HG02852 (cell line): ENCODE results near the gene GABRP.

Experiments
- ATAC-seq: cut with Tn5 transposase; IDR thresholded peaks from one replicate; pipeline ENCODE4 v1.9.1; 2021; ENCODE audit warnings: mild to moderate bottlenecking, moderate library complexity; ENCODE audit not compliant: unreplicated experiment

GABRP gene, protein sequence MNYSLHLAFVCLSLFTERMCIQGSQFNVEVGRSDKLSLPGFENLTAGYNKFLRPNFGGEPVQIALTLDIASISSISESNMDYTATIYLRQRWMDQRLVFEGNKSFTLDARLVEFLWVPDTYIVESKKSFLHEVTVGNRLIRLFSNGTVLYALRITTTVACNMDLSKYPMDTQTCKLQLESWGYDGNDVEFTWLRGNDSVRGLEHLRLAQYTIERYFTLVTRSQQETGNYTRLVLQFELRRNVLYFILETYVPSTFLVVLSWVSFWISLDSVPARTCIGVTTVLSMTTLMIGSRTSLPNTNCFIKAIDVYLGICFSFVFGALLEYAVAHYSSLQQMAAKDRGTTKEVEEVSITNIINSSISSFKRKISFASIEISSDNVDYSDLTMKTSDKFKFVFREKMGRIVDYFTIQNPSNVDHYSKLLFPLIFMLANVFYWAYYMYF

DNA sequence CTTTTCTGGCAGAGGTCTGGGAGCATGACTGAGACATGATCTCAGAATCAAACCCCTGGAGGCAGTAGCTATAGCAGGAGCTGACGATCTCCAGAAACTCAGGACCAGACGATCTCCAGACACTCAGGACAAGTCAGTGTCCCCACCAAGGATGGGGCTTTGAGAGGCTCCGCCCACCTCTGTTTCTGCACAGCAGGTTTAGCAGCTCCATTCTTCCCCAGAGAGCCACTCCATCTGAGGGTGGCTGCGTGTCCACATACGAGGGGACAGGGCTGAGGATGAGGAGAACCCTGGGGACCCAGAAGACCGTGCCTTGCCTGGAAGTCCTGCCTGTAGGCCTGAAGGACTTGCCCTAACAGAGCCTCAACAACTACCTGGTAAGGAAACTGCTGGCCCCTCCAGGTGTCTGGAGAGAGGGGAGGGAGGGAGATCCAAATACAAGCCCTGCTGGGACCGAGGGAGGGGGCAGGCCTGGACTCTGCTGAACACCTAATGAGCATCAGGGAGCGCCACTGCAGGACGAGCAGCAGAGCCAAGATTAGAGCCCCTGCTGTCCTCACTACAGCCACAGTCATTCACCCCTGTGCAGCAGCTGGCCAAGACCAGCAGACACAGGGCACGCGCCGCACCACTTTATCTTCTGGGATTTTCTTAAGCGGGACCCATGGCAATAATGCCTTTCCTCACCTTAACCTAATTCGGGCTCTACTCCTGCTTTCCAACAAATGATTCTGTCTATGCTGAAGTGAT, at the start of gene GABRP:
GABRP (plus strand) TSS at position 228 of the 750 bp plus-strand sequence. CDS start 4,891 bp downstream, outside the sequence.
- ATAC-seq: no peak

DNA sequence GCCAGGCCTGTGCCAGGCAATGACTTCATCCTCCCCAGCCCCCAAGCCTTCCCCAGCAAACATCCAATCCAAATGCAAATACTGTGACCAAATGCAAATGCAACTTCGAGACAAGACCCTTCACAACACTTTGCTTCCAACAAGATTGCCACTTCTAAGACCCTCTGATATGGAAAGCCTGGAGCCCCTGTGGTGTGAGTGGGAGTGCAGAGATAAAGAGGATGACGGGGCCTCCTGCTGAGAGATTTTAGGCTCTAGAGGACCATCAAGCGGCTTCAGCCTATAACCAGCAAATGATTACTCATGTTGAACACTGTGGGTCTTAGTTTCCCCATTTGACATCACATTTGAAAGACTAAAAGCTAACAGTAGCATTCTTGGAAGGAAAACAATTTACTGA, 46.6 kb upstream of the GABRP start:
- ATAC-seq: no peak

DNA sequence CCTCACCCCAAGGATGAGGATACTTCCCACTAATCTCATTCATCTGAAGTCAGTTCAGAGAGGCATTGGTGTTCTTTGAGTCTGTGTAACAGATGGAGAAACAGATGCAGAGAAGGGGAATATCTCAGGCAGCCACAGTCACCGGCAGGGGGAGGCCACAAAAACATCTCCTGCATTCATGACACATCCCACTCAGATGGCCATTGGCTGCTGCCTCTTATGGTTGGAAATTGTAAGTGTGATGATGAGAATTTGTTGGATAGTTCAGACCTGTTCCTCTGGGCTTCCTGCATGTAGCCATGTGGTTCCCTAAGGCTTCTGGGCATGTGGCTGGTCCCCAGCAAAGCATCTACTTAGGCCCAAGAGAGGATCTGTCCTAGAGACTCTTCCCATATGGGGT, 45.9 kb upstream of the GABRP start:
- ATAC-seq: no peak

DNA sequence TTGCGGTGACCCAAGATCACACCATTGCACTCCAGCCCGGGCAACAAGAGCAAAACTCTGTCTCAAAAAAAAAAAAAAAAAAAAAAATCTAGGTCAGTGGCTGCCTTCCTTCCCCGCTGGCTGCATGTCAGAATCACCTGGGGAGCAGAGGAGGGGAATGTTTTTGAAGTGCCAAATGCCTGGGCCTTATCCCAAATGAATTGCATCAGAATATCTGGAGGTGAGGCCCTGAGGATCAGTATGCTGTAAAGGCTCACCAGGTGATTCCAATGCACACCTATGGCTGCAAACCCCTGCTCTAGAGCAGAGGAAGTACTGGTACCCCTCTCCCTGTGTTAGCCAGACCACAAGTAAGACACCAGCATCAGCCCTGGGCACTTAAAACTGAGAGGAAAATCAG, 44.7 kb upstream of the GABRP start:
- ATAC-seq: no peak

DNA sequence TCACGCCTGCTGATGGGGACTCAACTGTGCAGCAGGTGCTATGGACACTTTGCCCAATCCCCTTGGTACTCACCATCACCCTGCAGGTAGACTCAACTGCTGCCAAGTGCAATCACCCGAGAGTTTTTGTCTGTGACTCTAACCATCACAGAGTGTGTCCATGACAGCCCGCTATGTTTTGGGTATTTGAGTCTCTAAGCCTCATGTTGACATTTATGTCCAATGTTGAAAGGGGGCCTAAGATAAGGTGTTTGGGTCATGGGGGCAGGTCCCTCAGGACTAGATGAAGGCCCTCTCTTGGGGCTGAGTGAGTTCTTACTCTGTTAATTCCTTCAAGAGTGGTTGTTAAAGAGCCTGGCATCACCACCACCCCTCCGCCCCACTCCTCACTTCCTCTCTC, 44.1 kb upstream of the GABRP start:
- ATAC-seq: no peak

DNA sequence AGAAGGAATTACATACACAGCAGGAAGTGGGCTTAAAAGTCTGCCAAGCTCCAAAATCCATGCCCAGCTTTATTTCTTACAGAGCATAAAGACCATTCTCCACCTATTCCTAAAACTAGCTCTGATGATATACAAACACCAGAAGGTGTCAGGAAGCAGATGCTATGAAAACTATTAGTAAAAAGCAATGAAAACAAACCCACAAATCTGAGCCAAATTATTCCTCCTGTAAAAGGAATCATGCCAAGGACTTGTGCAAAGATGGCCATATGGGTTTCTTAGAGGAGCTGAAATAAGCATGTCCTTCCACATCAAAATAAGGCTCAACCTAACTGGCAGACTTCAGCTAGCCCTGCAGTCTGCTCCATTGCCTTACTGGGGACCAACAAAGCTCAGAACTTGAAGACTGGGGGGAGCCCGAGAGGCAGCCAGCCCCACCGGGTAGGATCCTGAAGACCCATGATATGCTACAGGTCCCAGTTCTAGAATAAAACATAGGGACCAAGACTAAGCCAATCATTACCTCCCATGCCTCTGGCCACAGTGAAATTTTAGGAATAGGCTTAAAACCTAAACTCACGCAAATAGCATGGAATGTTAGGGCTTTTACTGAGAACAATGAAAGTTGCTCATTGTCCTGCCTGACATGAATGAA, 42.8 kb upstream of the GABRP start:
- no peak for ATAC-seq

DNA sequence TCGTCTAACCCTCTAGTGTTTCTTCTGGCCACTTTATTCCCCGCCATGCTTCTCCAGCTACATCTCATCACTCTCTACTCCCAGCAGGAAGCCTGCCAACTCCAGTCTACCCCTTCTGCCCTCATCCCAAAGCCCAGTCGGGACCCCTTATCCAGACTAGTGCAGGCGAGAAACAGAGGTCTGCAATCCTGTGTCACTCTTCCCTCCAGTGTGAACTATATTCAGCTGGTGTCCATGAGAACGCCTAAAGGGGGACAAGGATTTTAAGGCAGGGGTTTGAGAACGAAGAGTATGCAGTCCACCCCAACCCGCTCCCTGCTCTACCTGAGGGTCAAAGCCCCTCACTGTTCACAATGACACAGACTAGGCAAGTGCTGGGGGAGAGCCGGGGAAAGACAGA, 41.7 kb upstream of the GABRP start:
- ATAC-seq: no peak

DNA sequence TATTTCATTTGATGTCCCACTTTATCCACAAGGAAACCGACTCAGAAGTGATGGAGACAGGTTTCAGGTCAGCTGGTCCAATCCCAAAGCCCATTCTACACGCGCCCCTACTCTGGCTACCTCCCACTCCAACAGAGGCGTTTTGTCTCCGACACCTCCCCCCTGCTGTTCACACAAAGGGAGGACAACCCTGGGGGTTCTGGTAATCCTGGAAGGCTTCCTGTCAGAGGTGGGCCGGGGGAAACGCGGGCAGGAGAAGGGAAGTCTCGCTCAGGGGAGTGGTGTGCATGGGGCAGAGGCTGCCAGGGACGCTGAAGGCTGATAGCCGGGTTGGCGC, 39.7 kb upstream of the GABRP start:
- no peak for ATAC-seq

DNA sequence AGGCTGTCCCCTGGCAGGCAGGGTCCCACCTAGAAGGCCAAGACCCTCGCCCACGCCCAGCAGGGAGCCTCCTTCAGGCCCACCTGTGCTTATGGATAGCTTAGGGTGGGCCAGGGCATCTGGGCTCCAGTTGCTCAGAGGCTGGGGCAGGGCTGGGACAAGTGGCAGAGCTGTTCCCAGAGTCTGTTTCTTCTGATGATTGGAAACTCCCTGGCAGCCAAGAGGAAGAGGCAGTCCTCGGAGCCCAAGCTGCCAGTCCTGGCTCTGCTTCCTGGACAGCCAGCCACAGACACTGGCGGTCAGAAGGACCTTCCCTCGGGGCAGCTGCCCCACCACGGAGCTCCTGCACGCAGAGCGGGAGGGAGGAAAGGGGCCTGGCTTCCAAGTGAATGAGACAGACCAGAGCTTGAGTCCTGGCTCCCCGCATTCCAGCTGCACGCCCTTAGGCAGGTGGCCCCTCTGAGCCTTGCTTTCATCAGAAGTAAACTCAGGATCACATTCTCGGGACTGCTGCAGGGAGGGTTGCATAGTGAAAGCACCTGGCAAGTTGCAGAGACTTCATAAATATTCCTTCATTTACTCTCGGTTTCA, 37.9 kb upstream of the GABRP start:
- ATAC-seq: no peak

DNA sequence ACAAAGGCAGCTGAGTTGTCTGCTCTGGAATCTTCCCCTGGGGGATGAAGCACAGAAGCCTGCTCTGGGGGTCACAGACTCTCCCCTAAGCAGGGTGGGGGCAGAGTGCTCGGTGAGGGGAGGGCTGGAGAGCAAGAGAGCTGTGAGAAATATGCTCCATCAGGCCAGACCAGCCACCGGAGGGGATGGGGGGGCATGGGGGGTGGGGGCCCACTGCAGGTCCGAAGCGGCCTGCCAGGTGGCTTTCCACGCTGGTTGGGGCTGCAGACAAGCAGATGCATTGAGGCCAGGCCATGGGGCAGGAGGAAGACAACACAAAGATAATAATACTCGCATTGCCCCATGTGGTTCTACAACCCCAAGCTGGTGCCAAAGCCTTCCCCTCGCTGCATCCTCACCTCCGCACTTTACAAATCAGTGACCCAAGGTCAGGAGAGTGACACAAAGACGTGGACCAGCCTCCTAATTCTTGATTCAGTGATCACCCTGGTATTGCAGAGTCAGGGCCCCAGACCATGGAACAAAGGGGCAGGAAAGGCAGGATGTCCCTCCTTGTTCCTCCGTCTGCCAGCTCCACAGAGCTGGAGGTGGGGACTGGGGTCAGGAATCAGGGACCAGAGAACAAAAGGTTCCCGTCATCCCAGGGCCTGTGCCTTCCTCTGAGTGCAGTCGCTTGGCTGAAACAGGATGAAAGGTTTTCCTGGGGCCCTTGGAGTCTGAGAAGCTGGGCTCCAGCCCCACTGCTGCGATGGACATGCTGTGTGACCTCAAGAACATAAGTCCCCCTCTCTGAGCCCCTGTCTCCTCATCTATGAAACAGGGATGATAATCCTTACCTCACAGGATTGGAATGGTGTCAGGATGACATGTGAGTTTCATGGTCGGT, 37.2 kb upstream of the GABRP start:
- ATAC-seq: no peak

DNA sequence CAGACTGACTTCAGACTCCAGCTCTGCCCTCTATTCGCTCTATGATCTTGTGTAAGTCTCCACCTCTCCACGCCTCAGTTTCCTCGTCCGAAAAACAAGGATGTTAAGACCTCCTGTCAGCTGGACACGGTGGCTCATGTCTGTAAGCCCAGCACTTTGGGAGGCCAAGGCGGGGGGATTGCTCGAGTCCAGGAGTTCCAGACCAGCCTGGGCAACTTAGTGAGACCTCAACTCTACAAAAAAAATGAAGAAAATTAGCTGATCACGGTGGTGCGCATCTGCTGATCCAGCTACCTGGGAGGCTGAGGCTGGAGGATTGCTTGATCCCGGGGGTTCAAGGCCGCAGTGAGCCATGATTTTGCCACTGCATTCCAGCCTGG, 36.6 kb upstream of the GABRP start:
- no peak for ATAC-seq

DNA sequence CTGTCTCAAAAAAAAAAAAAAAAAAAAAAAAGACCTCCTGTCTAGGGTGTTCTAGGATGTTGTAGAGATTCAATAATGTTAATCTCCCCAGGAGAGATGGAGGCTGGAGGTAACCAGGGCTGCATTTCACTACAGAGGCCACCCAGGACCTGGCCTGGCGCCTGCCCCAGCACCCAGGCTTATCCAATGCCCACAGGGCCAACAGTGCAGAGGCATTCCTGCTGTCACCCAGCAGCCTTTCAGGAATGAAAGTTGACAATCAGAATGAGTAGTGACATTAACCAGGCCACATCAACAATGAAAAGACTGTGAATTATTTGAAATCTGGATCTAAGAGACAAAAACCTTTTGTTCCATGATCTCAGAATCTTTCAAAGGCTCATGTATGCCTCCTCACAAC, 36.2 kb upstream of the GABRP start:
- no peak for ATAC-seq

DNA sequence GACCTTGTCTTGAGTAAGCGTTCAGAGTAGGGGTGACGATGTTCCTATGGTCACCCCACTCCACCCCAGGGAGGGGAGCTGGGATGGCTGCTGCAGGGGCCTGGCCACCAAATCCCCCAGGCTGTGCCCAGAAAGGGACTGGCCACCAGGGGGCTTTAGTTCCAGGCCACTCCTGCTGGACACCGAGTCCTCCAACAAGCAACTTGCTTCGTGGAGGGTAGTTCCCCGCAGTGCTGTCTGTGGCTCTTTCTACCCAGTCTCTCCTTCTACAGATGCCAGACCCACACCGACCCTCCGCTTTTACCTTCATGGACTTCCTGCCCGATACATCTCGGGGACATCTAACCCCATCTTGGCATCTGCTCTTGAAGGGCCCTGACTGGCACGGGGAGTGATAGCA, 35.7 kb upstream of the GABRP start:
- no peak for ATAC-seq

DNA sequence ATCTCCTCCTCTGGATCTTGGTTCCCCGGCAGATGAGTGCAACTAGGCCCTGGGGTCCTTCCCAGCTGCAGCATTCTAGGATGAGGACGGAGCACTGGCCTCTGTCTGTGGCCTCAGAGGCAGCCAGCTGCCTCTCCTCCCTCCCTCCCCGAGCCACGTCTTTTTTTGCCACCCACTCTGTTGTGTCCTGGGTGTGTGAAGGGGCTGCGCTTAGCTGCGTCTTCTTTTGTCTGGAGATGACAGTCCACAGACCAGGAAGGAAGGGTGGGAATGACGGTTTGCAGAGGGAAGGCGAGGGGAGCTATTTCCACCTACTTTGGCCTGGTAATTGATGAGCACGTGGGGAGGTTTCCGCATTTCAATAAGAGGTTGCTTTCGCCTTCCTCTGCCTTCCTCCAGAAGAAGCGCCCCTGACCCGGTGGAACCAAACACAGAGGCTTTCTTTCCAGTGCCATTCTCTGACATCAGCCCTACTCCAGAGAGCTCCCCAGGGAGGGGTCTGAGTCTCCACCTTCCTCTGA, 34.5 kb upstream of the GABRP start:
- no peak for ATAC-seq

DNA sequence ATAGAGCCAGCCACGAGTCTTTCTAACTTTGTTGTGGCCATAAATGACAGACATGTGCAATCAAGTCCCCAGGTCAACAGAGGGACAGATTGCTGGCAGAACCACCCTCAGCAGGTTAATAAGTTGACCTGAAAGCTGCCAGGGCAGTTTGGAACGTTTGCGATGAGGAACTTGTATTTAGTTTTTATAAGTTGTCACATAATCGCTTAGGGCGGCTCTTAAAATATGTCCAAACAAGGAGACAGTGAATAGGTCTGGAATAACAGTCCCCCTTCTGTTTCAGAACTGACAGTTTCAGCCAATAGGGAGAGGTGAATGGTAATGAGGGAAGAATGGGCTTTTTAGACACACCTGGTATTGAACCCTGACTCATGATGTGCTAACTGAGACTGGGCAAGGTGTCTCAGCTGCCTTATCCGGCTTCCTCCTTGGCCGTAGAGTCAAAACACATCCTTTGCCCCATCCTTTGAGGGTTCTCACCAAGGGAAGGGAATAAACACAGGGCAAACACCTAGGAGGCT, 33.6 kb upstream of the GABRP start:
- ATAC-seq: no peak

DNA sequence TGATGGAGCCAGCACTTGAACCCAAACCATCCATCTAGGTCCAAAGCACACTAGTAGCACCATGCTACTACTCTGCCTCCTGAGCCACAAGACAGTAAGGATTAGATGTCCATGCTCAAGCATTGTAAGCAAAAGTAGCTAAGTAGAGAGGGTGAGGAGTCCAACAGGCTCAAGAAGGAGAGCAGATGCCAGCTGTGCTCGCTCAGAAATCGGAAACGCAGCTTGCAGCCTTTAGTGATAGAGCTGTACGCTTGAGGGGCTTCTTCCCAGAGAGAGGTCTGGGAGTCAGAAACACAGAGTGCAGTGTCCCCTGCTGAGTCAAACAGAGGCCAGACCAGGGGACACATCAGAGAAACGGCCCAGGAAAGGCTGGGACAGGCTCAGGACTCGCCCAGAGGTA, 32.7 kb upstream of the GABRP start:
- ATAC-seq: no peak

DNA sequence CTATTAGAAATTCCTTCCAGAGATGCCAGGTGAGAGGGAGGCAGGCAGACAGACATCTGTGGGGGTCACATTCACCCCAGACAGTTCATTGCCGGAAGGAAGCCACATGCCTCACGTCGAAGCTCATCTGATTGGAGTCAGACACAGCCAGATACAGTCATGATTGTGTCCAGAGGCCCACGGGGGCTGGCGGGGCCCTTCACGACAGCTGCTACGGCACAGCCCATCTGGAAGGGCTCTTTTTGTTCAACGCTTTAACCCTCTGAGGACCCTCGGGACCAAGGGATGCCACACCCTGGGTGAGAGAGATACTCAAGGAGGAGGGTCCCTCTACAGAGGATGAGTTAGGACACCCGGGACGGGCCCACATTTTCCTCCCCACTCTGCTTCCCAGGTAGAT, 31.9 kb upstream of the GABRP start:
- ATAC-seq: no peak

DNA sequence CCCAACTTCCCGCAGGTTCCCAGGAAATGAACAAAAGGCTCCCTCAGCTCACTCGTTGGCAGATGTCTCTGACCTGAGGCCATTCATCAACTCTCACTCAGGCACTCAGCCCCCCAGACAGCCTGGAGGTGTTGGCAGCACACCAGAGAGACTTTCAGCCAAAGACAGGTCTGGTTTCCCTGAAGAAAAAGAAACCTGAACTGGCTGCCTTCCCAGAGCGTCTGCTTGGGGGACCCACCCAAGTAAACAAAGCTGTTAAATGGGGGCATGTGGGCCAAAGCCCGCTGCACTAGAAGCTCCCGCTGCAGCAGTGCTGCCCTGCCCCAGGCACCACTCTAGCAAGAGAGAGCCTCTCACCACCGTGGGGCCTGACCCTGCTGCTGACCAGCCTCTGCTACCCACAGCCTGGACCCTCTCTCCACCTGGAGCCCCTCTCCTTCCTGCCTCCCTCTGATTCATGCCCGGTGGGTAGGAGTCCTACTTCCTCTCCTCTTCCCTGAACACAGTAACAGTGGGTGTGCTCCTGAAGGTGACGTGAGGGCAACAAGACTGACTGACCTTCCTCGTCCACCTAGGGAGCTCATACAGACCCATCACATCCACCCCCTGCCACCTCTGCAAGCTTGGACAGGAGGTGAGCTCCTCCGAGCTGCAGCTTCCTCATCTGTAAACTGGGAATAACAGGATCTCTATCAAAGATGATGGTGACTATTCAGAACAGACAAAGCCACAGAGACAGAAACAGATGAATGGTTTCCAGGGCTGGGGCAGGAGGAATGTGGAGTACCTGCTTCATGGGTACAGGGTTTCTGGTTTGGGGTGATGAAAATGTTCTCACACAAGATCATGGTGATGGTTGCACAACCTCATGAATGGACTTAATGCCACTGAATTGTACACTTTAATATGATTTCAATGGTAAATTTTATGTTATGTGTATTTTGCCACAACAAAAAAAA, 31.0 kb upstream of the GABRP start:
- ATAC-seq: no peak

DNA sequence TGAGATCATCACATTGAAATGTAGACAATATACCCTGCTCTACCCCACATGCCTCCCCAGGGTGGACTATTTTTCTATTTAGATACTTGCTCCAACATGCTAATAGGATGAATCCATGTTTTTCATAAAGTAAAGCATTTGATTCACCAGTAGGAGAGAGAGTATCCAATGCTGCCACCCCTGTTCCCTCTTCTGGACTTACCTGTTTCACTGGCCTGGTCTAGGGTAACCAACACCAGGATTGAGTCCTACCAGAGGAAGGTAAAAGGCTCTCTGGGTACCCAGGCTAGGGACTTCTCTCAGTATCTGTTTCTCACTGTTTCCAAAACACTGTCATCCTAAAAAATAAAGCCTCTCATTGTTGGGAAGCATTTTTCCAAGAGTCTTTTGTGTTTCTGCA, 30.2 kb upstream of the GABRP start:
- ATAC-seq: no peak
